ENCODE results near the gene DPH5. TPM values are rescaled to one million over a fixed set of nuclear protein-coding genes. Genes with fewer than 3 reads are reported as not detected.
"Not testable (repeated sequence)": the region's sequence is repeated elsewhere in the genome, so short reads cannot be mapped to it uniquely, and the experiment has no call there.

Gene DPH5
- total RNA-seq, 1 experiment from 2014 or later = 23.8 TPM

- H3K9me3 ChIP-seq = no peaks in the 10 kb centered on the region; the same call in 1 of the 2 replicates
- peaks cover 22% of the 10 kb centered on the region for H3K9me3 Mint-ChIP-seq (ENCODE audit: unreplicated experiment)
- H3K4me1 ChIP-seq = no peaks in the 10 kb centered on the region
- no peak overlapping the region for H3K4me3 ChIP-seq (ENCODE audit: low read depth, low read length)
- BruUV-seq (replicated peaks) = no TSS peak
- CTCF ChIA-PET = no interaction called here
- POLR2A ChIA-PET = no interaction called here
- H3K36me3 ChIP-seq (ENCODE audit: control insufficient read depth, insufficient read depth, low read length) = no peaks in the 10 kb centered on the region
- intact Hi-C loops (cut with micrococcal nuclease; ENCODE audit: unreplicated experiment) = no loop called here
- DNase-seq = no peak
- peaks cover 7% of the 10 kb centered on the region for H3K36me3 Mint-ChIP-seq (ENCODE audit: insufficient read depth, unreplicated experiment)
- no peak for TF ChIP-seq CTCF (IDR thresholded peaks at IDR 0.05; ENCODE audit: insufficient read depth in 1 of 2, low read depth in 1 of 2, low read length in 1 of 2, severe bottlenecking in 1 of 2, unreplicated experiment in 1 of 2)
- no peak overlapping the region for H3K4me3 Mint-ChIP-seq (ENCODE audit: unreplicated experiment)
- H3K27me3 ChIP-seq (replicated peaks; ENCODE audit: control insufficient read depth, insufficient read depth, low read length) = no peaks in the 10 kb centered on the region
- no peaks in the 10 kb centered on the region for H3K27me3 Mint-ChIP-seq (ENCODE audit: insufficient read depth, unreplicated experiment)
- no peak overlapping the region for H3K27ac Mint-ChIP-seq (ENCODE audit: unreplicated experiment)
- H3K4me1 Mint-ChIP-seq (ENCODE audit: low read depth, unreplicated experiment) = no peaks in the 10 kb centered on the region
Measured at GRCh38 chr1:101037316-101037715, 11.7 kb upstream of the DPH5 start.

- H3K27me3 ChIP-seq (replicated peaks; ENCODE audit: control insufficient read depth, insufficient read depth, low read length) = no peaks in the 10 kb centered on the region
- CTCF ChIA-PET = no interaction called here
- intact Hi-C loops (cut with micrococcal nuclease; ENCODE audit: unreplicated experiment) = no loop called here
- BruUV-seq (replicated peaks) = no TSS peak
- no peaks in the 10 kb centered on the region for H3K36me3 Mint-ChIP-seq (ENCODE audit: insufficient read depth, unreplicated experiment)
- POLR2A ChIA-PET = no interaction called here
- H3K4me1 Mint-ChIP-seq (ENCODE audit: low read depth, unreplicated experiment) = peaks cover under 1% of the 10 kb centered on the region
- no peaks in the 10 kb centered on the region for H3K36me3 ChIP-seq (ENCODE audit: control insufficient read depth, insufficient read depth, low read length)
- no peak overlapping the region for H3K4me3 ChIP-seq (ENCODE audit: low read depth, low read length)
- H3K4me3 Mint-ChIP-seq (ENCODE audit: unreplicated experiment) = no peak overlapping the region
- no peaks in the 10 kb centered on the region for H3K9me3 ChIP-seq
- no peak for DNase-seq
- H3K9me3 Mint-ChIP-seq (ENCODE audit: unreplicated experiment) = no peaks in the 10 kb centered on the region
- no peak for TF ChIP-seq CTCF (IDR thresholded peaks at IDR 0.05; ENCODE audit: insufficient read depth in 1 of 2, low read depth in 1 of 2, low read length in 1 of 2, severe bottlenecking in 1 of 2, unreplicated experiment in 1 of 2)
- H3K27ac Mint-ChIP-seq (ENCODE audit: unreplicated experiment) = no peak overlapping the region
- no peaks in the 10 kb centered on the region for H3K4me1 ChIP-seq
- H3K27me3 Mint-ChIP-seq (ENCODE audit: insufficient read depth, unreplicated experiment) = no peaks in the 10 kb centered on the region
Measured at GRCh38 chr1:101033017-101033416, 7.4 kb upstream of the DPH5 start.

GRCh38 chr1:101032129-101032528, 6.5 kb upstream of the DPH5 start:
- CTCF ChIA-PET; H3K9me3 Mint-ChIP-seq (ENCODE audit: unreplicated experiment); H3K4me3 Mint-ChIP-seq (ENCODE audit: unreplicated experiment); intact Hi-C loops (cut with micrococcal nuclease; ENCODE audit: unreplicated experiment); H3K9me3 ChIP-seq; H3K4me1 Mint-ChIP-seq (ENCODE audit: low read depth, unreplicated experiment); H3K4me1 ChIP-seq; H3K4me3 ChIP-seq (ENCODE audit: low read depth, low read length); H3K27ac Mint-ChIP-seq (ENCODE audit: unreplicated experiment); H3K27me3 Mint-ChIP-seq (ENCODE audit: insufficient read depth, unreplicated experiment); H3K36me3 ChIP-seq (ENCODE audit: control insufficient read depth, insufficient read depth, low read length); H3K36me3 Mint-ChIP-seq (ENCODE audit: insufficient read depth, unreplicated experiment); DNase-seq; POLR2A ChIA-PET; H3K27me3 ChIP-seq (replicated peaks; ENCODE audit: control insufficient read depth, insufficient read depth, low read length); BruUV-seq (replicated peaks): not testable (repeated sequence)

- CTCF ChIA-PET = no interaction called here
Measured at GRCh38 chr1:101030881-101031280, 5.3 kb upstream of the DPH5 start.

More at GRCh38 chr1:101030881-101031280, 5.3 kb upstream of the DPH5 start:
- Mint-ChIP-seq H3K4me3 (ENCODE audit: unreplicated experiment) (no peak overlapping the region), H3K9me3 (ENCODE audit: unreplicated experiment) (no peaks in the 10 kb centered on the region), H3K4me1 (ENCODE audit: low read depth, unreplicated experiment) (peaks cover 8% of the 10 kb centered on the region), H3K27ac (ENCODE audit: unreplicated experiment) (no peak overlapping the region), H3K36me3 (ENCODE audit: insufficient read depth, unreplicated experiment) (no peaks in the 10 kb centered on the region), H3K27me3 (ENCODE audit: insufficient read depth, unreplicated experiment) (no peaks in the 10 kb centered on the region)
- H3K27me3 ChIP-seq (replicated peaks; ENCODE audit: control insufficient read depth, insufficient read depth, low read length) = no peaks in the 10 kb centered on the region
- BruUV-seq (replicated peaks) = no TSS peak
- POLR2A ChIA-PET = no interaction called here
- intact Hi-C loops (cut with micrococcal nuclease; ENCODE audit: unreplicated experiment) = no loop called here
- H3K4me3 ChIP-seq (ENCODE audit: low read depth, low read length) = no peak overlapping the region
- no peak for TF ChIP-seq CTCF (IDR thresholded peaks at IDR 0.05; ENCODE audit: insufficient read depth in 1 of 2, low read depth in 1 of 2, low read length in 1 of 2, severe bottlenecking in 1 of 2, unreplicated experiment in 1 of 2)
- no peak for DNase-seq
- no peaks in the 10 kb centered on the region for H3K36me3 ChIP-seq (ENCODE audit: control insufficient read depth, insufficient read depth, low read length)
- no peaks in the 10 kb centered on the region for H3K4me1 ChIP-seq
- no peaks in the 10 kb centered on the region for H3K9me3 ChIP-seq

All from Caco-2 (cell line).